ENCODE results near the gene SPATA32.

Gene SPATA32

DNA sequence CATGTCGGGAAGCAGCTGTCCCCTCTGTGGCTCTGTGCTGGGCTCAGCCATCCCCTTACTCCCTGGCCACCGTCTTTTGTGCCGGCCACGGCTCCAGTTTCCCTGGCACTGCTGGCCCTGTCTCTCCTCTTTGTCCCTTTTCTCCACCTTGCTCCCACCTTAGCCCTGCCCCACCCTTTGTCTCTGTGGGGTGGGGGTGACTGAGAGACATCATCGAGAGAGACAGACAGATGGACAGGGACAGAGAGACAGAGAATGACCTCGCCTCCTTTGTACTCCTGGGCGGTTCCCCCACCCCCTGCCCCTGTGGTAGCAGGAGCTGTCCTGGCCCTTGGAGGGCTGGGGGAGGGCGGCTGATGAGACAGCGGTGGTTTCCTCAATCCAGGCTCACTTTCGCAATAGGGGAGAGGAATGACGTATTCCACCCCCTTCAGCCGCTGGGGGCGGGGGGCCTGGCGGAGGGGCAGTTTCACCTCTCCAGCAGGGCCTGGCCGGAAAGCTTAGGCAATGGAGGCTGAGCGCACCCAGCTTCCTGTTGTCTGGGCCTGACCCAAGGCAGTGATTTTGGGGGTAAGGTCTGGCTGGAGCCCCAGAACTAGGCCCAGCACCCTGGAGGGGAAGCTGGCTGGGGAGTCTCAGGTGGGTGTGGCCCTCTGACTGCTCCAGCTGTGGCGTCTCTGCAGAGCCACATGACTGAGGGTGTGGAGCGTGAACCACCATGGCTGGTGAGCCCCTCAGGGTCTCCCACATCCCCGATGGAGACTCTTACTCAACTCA, 32.9 kb downstream of the SPATA32 start:
- DNase-seq (ENCODE audit: low read depth), result peak; percentile 64

DNA sequence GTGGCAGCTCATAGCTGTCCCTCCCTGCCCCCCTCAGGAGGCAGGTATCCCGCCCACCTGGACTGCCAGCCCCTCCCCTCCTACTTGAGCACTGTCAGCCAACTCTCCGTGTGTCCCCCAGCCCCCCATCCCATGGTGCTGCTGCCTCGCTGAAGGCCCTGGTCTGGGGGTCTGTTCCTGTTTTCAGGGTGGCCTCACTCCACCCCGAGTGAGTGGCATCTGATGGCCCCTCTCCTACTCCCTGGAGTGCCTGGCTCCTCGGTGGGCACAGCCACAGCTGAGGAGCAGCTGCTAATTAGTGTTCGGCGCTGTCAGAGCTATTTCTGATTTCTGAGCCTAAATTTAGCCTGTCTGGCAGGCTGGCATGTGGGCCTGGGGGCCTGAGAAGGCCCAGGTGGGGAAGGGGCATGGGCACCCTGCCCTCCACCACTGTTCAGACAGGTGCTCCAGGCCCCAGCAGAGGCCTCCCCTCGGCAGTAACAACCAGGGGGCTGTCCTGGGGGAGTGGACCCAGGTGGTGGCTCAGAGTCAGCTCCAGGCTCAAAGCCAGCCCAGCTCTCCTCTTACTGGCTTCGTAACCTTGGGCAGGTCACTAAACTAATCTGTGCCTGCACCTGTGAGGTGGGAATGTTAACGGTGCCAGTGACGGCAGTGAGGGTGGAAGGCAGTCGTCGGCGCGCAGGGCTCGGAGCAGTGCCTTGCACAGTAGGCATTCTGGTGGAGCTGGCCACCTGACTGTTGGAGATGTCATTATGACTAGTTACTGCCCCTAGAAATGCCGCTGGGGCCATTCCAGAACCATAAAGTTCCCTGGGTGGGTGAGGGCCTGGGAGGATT, 33.8 kb downstream of the SPATA32 start:
- DNase-seq (ENCODE audit: low read depth), result no peak

DNA sequence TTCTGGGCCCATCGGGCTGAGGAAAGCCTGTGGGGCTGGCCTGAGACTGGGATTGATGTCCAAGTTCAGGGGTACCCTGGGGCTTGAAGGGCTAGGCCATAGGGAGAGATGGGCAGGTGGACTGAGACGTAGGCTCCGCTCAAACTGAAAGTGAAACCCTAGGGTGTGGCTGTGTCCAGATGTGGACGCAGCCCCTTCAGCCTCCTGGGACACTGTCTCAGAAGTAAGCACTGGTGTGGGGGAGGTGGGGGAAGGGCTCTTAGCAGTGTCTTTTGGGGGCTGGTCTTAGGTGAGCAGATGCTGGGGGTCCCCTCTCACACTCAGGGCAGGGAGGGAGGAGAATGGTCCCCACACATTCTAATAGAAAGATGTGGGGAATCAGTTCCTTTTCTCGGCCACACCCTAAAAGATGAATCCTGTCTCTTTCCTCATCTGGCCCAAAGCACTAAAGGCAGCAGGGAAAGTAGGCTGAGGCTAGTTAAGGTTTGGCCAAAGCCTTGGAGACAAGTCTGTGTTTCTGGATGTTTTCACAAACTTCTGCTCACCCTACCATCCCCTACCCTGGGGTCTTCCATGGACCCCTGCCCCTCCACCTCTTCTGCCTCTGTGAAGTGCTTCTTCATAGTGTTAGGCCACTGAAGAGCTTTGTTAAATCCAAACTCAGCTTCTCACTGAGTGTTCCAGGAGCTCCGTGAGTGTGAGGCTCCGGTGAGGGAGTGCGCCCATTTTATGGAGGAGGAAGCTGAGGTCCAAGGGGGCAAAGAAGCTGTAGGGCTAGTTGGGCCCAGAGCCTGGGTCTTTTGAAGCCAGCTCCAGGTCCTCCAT, 34.6 kb downstream of the SPATA32 start:
- no peak for DNase-seq (ENCODE audit: low read depth)

DNA sequence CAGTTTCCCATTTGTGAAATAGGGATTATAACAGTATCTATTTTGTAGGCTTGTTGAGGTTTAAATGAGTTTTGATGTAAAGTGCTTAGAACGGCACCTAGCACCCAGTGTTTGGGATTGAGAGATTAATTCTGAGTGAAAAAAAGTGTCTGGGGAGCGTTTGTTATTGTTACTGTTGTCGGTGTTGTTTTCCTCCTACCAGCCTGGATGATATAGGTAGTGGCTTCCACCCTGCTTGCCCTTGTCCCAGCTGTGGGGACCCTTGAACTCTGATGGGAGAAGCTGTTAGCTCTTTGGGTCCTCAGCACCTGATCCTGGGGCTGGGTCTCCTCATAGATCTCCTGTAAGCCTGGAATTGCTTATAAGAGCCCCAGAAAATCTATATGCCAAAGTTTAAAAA, 35.3 kb downstream of the SPATA32 start:
- no peak for DNase-seq (ENCODE audit: low read depth)

DNA sequence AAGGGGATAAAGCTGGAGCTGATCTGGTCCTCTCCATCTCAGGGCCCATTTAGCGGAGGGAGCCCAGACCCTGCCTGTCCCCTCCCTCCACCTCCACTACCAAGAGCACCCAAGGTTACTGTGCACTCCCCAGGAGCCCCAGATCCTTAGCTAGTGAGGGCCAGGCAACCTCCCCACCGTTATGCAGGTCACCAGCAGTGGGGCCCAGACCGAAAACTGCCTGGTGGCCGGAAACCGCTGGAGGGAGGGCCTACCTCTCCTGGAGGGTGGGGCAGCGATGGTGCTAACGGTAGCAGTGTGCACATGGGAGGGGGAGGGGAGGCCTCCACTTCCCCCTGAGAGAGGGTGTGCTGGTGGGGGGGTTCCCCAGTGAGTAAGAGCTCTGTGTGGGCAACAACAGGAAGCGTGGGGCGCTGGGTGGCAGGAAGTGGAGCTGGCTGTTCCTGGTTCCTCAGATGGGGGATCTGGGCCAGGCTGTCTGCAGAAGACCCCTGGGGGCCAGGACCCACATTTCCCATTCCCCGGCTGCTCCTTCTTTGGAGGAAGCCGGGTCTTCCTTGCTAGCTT, 35.8 kb downstream of the SPATA32 start:
- peak; percentile 94 for DNase-seq (ENCODE audit: low read depth)

DNA sequence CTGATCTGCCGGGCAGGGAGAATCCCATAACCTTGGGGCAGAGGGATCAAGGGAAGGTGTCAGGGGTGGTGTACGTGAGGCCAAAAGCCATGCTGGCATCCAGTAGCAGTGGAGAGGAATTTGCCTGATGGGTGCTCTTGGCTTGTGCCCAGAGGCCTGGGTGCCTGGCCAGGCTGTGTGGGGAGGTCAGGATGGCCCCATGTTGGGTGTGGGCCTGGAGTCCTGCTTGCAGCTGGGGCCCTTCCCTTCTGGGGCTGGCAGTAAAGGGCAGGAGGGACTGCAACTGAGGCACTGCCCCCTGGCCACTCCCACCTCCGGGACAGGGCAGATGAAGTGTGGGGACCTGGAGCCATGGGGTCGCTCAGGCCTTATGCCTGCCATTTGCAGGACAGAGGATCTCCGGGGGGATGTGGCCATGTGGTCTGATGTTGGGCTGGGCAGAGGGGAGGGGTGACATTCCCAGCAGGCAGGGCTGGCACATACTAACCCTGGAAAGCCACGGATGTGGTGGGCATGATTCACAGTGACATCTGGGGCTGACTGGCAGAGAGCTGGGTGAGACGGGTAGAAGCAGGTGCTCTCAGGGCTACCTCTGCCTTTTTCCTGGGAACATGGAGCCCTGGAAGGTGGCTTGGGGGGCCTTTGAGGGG, 36.7 kb downstream of the SPATA32 start:
- no peak for DNase-seq (ENCODE audit: low read depth)

DNA sequence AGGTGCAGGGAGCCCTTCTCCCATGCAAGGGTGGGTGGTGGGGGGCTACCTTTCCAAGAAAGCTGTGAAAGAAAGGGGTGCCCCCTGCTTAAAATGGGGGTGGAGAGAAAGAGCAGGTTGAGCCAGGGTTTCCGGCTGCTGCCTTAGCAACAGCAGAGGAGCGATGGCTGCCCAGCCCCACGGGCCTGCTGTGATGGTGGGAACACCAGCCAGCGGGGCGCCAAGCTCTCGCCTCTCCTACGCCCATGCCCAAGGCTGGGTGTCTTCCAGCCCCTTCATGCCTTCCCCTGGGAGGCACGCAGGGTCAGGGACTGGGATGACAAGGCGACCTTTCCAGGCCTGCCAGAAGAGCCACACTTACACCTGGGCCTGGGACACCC, 37.2 kb downstream of the SPATA32 start:
- no peak for DNase-seq (ENCODE audit: low read depth)

DNA sequence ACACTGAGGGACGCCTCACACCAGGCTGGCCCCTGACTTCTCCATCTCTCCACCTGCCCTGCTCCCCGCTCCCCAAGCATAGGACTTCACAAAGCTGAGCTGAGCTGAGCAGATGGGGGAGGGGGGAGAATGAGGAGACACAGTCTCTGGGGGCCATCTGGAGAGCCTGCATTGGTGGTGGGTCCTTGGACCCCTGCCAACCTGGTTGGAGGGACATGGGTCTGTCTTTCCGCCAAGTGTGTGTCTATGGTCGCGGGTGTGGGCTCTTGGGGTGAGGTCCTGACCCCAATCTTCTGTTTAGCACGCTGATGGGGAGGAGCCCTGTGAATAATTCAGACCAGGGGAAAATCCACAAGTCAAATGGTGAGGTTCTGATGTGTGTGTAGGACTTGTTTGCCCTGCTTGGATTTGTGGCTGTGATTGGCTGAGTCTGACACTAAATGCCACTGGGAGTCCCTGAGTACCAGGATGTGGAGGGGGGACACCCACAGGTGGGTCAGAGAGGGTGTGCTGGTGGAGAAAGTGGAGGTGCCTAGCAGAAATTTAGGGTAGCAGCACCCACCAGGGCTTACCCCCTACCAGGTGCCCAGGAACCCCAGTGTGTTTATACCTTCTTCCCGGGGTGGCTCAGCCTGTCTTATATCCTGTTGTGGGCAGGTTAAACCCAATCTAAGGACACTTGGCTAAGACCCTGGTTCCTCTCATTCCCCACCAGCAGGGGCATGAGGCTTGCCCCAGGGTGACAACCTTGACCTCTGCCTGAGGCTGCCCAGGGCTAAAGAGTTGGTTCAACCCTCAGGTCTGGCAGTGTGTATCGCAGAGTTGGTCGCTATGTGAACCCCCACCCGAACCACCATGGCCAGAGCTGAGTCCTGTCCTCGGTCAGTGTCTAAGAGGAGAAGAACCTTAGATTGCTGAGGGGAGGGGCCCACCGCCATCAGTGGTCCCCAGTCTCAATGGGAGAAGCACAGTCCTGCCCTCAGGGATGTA, 38.1 kb downstream of the SPATA32 start:
- no peak for DNase-seq (ENCODE audit: low read depth)

DNA sequence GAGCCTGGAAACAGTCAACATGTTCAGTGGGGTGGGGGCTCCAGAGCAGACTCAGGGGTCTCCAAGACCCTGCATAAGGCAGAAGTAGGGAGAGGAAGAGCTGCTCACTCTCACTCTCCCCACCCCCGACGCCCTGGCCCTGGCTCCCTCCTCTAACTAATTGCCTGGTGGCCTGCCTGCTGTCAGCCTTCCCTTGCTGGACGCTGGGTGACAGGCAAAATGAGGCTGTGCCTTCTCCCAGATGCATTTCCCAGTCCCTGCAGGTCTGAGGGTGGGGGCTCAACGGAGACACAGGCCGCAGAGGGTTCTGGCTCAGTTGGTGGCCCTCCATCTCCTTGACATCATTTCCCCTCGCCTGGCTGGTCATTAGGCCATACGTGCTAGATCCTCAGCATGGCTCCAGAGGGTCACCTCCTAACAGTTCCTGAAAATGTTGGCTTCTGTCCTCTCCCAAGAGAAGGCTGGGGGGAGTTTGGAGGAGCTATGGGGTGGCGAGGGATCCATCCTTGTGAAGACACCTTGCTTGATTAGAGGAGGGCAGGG, 38.8 kb downstream of the SPATA32 start:
- no peak for DNase-seq (ENCODE audit: low read depth)

DNA sequence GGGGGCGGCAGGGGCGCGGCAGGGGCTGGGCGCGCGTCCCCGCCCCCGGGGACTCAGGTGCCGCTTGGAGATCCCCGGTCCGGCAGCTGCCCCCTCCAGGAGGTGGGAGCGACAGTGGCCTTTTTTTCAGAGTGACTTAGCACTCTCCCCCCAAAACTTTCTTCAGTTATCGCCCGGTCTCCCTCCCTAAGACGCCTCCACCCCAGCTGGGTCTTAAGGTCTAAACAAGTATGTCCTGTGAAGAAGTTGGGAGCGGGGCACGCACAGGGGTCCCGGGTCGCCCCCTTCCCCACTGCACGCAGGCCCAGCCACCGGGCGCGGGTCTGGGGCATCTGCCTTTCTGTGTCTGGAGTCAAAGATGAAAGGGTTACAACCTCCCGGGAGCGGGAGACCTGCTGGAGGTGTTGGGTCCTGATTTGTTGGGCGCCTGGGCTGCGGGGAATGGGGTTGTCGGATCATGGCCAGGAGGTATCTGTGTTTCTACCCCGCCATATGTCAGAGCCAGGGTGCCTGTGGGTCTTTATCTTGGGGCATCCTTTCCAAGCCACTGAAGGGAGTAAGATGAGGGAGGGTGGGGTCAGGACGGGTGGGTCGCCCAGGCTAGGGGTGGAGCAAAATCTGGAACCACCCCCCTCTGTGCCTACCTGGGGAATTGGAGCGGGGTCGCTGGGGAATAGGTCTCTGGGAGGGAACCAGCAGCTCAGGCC, 39.5 kb downstream of the SPATA32 start:
- no peak for DNase-seq (ENCODE audit: low read depth)

DNA sequence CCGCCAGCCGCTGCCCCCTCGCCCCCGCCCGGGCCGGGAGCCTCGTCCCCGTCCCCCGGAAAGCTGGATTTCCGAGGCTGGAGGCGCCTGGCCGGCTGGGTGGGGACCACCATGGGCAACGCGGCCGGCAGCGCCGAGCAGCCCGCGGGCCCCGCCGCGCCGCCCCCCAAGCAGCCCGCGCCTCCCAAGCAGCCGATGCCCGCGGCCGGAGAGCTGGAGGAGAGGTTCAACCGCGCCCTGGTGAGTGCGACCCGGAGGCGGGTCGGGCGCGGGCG, 39.9 kb downstream of the SPATA32 start:
- DNase-seq (ENCODE audit: low read depth), result no peak

DNA sequence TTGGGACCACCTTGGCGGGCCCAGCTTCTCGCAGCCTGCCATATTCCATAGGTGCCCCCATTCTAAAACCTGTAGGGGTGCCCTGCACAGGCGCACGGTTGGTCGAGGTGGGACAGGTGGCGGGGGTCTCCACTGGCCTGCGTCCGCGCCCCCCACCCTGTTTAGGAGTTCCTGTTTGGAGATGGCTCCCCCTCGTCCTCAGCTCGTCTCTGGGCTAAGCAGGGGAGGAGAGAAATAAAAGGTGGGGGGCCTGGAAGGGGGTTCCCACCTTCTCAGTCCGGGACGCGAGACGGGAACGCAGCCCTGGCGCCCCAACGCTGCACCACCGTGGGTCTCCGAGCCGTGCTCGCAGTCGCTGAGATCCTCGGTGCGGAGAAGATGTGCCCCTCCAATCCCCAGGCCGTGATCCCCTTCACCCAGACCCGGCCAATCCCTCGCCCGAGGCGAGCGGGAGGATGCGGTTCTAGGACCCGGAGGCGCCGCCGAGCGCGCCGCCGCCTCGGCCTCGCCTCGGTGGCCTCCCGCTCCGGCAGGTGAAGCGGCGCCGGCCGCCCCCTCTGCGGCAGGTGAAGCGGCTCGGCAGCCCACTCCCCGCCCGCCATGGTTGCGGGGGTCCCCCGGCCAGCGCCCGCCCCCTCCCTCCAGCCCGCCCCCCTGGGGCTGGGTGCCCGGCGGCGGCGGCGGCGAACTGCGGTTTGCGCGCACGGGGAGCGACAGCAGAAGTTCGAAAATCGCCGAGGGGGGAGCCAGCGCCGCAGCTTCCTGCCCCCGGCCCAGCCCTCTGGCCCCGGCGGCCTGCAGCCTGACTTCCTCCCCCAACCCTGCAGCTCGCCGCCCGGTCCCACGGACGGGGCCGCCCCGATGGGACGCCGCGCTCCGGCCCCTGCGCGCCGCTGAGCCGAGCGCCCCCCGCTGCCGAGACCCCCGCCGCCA, 40.5 kb downstream of the SPATA32 start, which contains the start of gene FMNL1:
Gene FMNL1 (plus strand): TSS at position 805 of the 933 bp plus-strand sequence. CDS start 240 bp downstream, outside the sequence.
- DNase-seq (ENCODE audit: low read depth), result peak; percentile 64

DNA sequence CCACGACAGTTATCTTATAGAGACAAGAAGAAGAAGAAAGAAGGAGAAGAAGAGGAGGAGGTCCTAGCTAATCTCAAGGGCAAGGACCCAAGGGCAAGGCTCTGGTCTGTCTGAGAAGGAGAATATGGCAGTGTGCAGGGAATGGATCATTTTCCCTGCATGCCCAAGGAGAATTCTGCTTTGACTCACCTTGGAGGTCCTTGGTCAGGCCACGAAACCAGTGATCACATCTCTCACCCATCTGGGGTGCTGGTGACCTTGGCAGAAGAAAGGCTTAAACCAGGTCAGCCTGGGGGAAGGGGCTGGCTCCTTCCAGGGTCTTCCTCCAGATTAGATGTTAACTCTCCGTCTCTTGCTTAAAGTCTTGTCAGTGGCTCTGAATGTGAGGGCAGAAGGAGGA, 41.8 kb downstream of the SPATA32 start:
- DNase-seq (ENCODE audit: low read depth), result no peak

DNA sequence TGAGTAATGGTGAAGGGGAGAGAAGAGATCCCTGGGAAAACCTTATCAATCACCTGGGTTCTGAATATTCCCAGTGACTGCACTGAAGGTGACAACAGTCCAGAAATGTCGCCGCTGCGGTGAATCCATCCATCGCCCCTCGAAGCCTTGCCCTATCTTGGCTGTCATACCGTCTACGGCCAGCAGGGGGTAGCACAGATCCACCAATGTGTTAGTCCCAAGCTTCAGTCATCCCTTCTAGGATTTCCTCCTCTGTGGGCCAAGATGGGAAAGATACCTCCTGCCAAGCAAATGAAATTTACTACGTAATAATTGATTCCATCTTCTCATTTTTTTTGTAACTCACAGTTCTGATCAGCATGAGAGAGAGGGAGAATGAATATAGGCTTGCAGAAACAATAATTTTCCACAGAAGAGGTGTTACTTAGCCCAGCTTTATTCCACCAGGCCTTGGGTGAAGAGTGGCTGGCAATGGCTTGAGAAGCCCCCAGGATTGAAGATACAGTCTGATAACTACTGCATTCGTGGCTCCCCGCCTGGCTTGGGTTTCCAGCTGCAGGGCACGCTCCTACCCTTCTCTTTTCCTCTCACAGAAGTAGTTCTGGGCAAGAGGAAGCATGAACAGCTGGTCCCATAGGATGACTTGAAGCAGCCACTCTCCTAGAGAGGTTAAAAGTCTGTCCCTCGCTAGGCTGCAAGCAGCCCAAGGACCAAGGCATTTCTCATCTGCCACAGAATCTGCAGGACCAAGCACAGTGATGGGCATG, 42.8 kb downstream of the SPATA32 start:
- DNase-seq (ENCODE audit: low read depth), result peak; percentile 71
